Measurements from ENCODE around the gene PLCD3.

Gene PLCD3

GRCh38 chr17:45137561-45138305 is 5.4 kb upstream of the PLCD3 start:
- no peaks in the 10 kb centered on the region for H3K36me3 ChIP-seq (ENCODE audit: control insufficient read depth, insufficient read depth, low read length)
- H3K23ac ChIP-seq (ENCODE audit: low read length) = no peak overlapping the region
- H2AK5ac ChIP-seq (ENCODE audit: low read length) = no peak overlapping the region
- H3K79me2 ChIP-seq (ENCODE audit: control insufficient read depth, insufficient read depth, low read length) = no peaks in the 10 kb centered on the region
- DNase-seq = no peak
- H2BK5ac ChIP-seq (ENCODE audit: low read length) = no peak overlapping the region
- no peaks in the 10 kb centered on the region for H3K79me1 ChIP-seq (ENCODE audit: low read length)
- H3K4ac ChIP-seq (ENCODE audit: low read depth, low read length) = no peak overlapping the region
- no peak overlapping the region for H3K27ac ChIP-seq (ENCODE audit: low read depth, low read length)
- no peak overlapping the region for H4K8ac ChIP-seq (ENCODE audit: low read depth, low read length)
- no peak overlapping the region for H2BK15ac ChIP-seq (replicated peaks; ENCODE audit: low read depth)
- no peaks in the 10 kb centered on the region for H3K27me3 ChIP-seq (ENCODE audit: insufficient read depth, low read length, poor library complexity)
- H3K56ac ChIP-seq (ENCODE audit: low read length) = no peak overlapping the region
- H3K18ac ChIP-seq (ENCODE audit: low read length) = no peak overlapping the region
- WGBS (ENCODE audit: extremely low coverage, insufficient coverage, low lambda C conversion rate) = no CpG with 5 or more reads among the region's 11 CpGs
- H3K9ac ChIP-seq (ENCODE audit: low read length) = no peak overlapping the region
- H4K5ac ChIP-seq (ENCODE audit: low read length) = no peak overlapping the region
- no peak overlapping the region for H3K4me2 ChIP-seq (ENCODE audit: low read length)
- H3K4me3 ChIP-seq (ENCODE audit: low read length) = no peak overlapping the region
- peaks cover 4% of the 10 kb centered on the region for H3K4me1 ChIP-seq (ENCODE audit: control insufficient read depth, low read depth, low read length)
- no peak overlapping the region for H2BK120ac ChIP-seq (ENCODE audit: low read depth, low read length)

GRCh38 chr17:45136846-45137560 is 4.7 kb upstream of the PLCD3 start:
- H3K79me2 ChIP-seq (ENCODE audit: control insufficient read depth, insufficient read depth, low read length) = no peaks in the 10 kb centered on the region
- no peak overlapping the region for H3K23ac ChIP-seq (ENCODE audit: low read length)
- no peaks in the 10 kb centered on the region for H3K79me1 ChIP-seq (ENCODE audit: low read length)
- H3K27ac ChIP-seq (ENCODE audit: low read depth, low read length) = no peak overlapping the region
- no peak overlapping the region for H2BK15ac ChIP-seq (replicated peaks; ENCODE audit: low read depth)
- WGBS (ENCODE audit: extremely low coverage, insufficient coverage, low lambda C conversion rate) = no CpG with 5 or more reads among the region's 12 CpGs
- H2BK120ac ChIP-seq (ENCODE audit: low read depth, low read length) = no peak overlapping the region
- H3K27me3 ChIP-seq (ENCODE audit: insufficient read depth, low read length, poor library complexity) = no peaks in the 10 kb centered on the region
- no peak overlapping the region for H3K18ac ChIP-seq (ENCODE audit: low read length)
- no peak for DNase-seq
- no peak overlapping the region for H3K4ac ChIP-seq (ENCODE audit: low read depth, low read length)
- no peak overlapping the region for H4K8ac ChIP-seq (ENCODE audit: low read depth, low read length)
- peaks cover 4% of the 10 kb centered on the region for H3K4me1 ChIP-seq (ENCODE audit: control insufficient read depth, low read depth, low read length)
- no peaks in the 10 kb centered on the region for H3K36me3 ChIP-seq (ENCODE audit: control insufficient read depth, insufficient read depth, low read length)
- H3K4me2 ChIP-seq (ENCODE audit: low read length) = no peak overlapping the region
- no peak overlapping the region for H2BK5ac ChIP-seq (ENCODE audit: low read length)
- no peak overlapping the region for H3K4me3 ChIP-seq (ENCODE audit: low read length)
- no peak overlapping the region for H2AK5ac ChIP-seq (ENCODE audit: low read length)
- no peak overlapping the region for H3K56ac ChIP-seq (ENCODE audit: low read length)
- no peak overlapping the region for H3K9ac ChIP-seq (ENCODE audit: low read length)
- H4K5ac ChIP-seq (ENCODE audit: low read length) = no peak overlapping the region

- Histone ChIP-seq H3K4me3 (ENCODE audit: low read length) (peak overlapping the region; percentile 43), H2AK5ac (ENCODE audit: low read length) (peak overlapping the region; percentile 58), H3K56ac (ENCODE audit: low read length) (peak overlapping the region; percentile 86), H3K27ac (ENCODE audit: low read depth, low read length) (no peak overlapping the region), H2BK5ac (ENCODE audit: low read length) (no peak overlapping the region), H3K79me2 (ENCODE audit: control insufficient read depth, insufficient read depth, low read length) (no peaks in the 10 kb centered on the region), H2BK120ac (ENCODE audit: low read depth, low read length) (no peak overlapping the region), H3K27me3 (ENCODE audit: insufficient read depth, low read length, poor library complexity) (no peaks in the 10 kb centered on the region), H4K5ac (ENCODE audit: low read length) (no peak overlapping the region), H3K4me2 (ENCODE audit: low read length) (peak overlapping the region; percentile 67), H4K8ac (ENCODE audit: low read depth, low read length) (no peak overlapping the region), H3K79me1 (ENCODE audit: low read length) (no peaks in the 10 kb centered on the region), H3K4me1 (ENCODE audit: control insufficient read depth, low read depth, low read length) (peaks cover 4% of the 10 kb centered on the region), H3K18ac (ENCODE audit: low read length) (no peak overlapping the region), H3K4ac (ENCODE audit: low read depth, low read length) (no peak overlapping the region), H3K23ac (ENCODE audit: low read length) (peak overlapping the region; percentile 45), H3K9ac (ENCODE audit: low read length) (peak overlapping the region; percentile 72), H2BK15ac (replicated peaks; ENCODE audit: low read depth) (no peak overlapping the region), H3K36me3 (ENCODE audit: control insufficient read depth, insufficient read depth, low read length) (no peaks in the 10 kb centered on the region)
- DNase-seq = no peak
- no CpG with 5 or more reads among the region's 21 CpGs for WGBS (ENCODE audit: extremely low coverage, insufficient coverage, low lambda C conversion rate)
Measured at GRCh38 chr17:45135978-45136791, 3.9 kb upstream of the PLCD3 start.

- no peak within 1 kb of the TSS for H2BK15ac ChIP-seq (replicated peaks; ENCODE audit: low read depth)
- H2BK120ac ChIP-seq (ENCODE audit: low read depth, low read length) = no peak within 1 kb of the TSS
- H3K36me3 ChIP-seq (ENCODE audit: control insufficient read depth, insufficient read depth, low read length) = no peaks in the 10 kb centered on the region
- H2AK5ac ChIP-seq (ENCODE audit: low read length) = peak within 1 kb of the TSS; percentile 58
- no peak within 1 kb of the TSS for H4K8ac ChIP-seq (ENCODE audit: low read depth, low read length)
- H3K4ac ChIP-seq (ENCODE audit: low read depth, low read length) = no peak within 1 kb of the TSS
- peak within 1 kb of the TSS; percentile 45 for H3K23ac ChIP-seq (ENCODE audit: low read length)
- H3K27ac ChIP-seq (ENCODE audit: low read depth, low read length) = no peak within 1 kb of the TSS
- no CpG with 5 or more reads among the region's 40 CpGs for whole genome bisulfite sequencing (ENCODE audit: extremely low coverage, insufficient coverage, low lambda C conversion rate)
- no peak within 1 kb of the TSS for H4K5ac ChIP-seq (ENCODE audit: low read length)
- no peaks in the 10 kb centered on the region for H3K79me2 ChIP-seq (ENCODE audit: control insufficient read depth, insufficient read depth, low read length)
- peaks cover 4% of the 10 kb centered on the region for H3K4me1 ChIP-seq (ENCODE audit: control insufficient read depth, low read depth, low read length)
- peak; percentile 99 for DNase-seq
- H3K27me3 ChIP-seq (ENCODE audit: insufficient read depth, low read length, poor library complexity) = no peaks in the 10 kb centered on the region
- H3K18ac ChIP-seq (ENCODE audit: low read length) = no peak within 1 kb of the TSS
- H3K9ac ChIP-seq (ENCODE audit: low read length) = peak within 1 kb of the TSS; percentile 72
- H3K4me2 ChIP-seq (ENCODE audit: low read length) = peak within 1 kb of the TSS; percentile 67
- H2BK5ac ChIP-seq (ENCODE audit: low read length) = no peak within 1 kb of the TSS
- H3K79me1 ChIP-seq (ENCODE audit: low read length) = no peaks in the 10 kb centered on the region
- H3K56ac ChIP-seq (ENCODE audit: low read length) = peak within 1 kb of the TSS; percentile 86
- H3K4me3 ChIP-seq (ENCODE audit: low read length) = peak within 1 kb of the TSS; percentile 43
Measured at GRCh38 chr17:45135192-45135977, 3.1 kb upstream of the PLCD3 start, which contains the start of gene ACBD4. Gene ACBD4, plus strand, starts transcription at chr17:45135687. Its CDS starts 458 bp downstream, at chr17:45136145.

All from mesendoderm (in vitro differentiated cells).